Measurements from ENCODE around the gene TRIM72.
"Not testable (repeated sequence)": the region's sequence is repeated elsewhere in the genome, so short reads cannot be mapped to it uniquely, and the experiment has no call there.

The TRIM72 gene

GRCh38 chr16:31260136-31260931, 46.4 kb downstream of the TRIM72 start:
- no peak for DNase-seq

GRCh38 chr16:31262084-31262483, 48.2 kb downstream of the TRIM72 start:
- no peak for DNase-seq

- no peak for DNase-seq
Observed at GRCh38 chr16:31265329-31266245, 51.7 kb downstream of the TRIM72 start.

- DNase-seq: no peak
Observed at GRCh38 chr16:31267332-31268032, 53.6 kb downstream of the TRIM72 start.

GRCh38 chr16:31268033-31268365, 54.1 kb downstream of the TRIM72 start:
- no peak for DNase-seq

- DNase-seq: no peak
Observed at GRCh38 chr16:31268891-31269290, 55.0 kb downstream of the TRIM72 start.

- no peak for DNase-seq
Observed at GRCh38 chr16:31269541-31269940, 55.6 kb downstream of the TRIM72 start.

- not testable (repeated sequence) for DNase-seq
Observed at GRCh38 chr16:31269973-31270372, 56.1 kb downstream of the TRIM72 start.

- no peak for DNase-seq
Observed at GRCh38 chr16:31270795-31271194, 56.9 kb downstream of the TRIM72 start.

- DNase-seq: no peak
Observed at GRCh38 chr16:31271621-31272190, 57.8 kb downstream of the TRIM72 start.

GRCh38 chr16:31273187-31273586, 59.3 kb downstream of the TRIM72 start:
- no peak for DNase-seq

GRCh38 chr16:31273676-31274075, 59.8 kb downstream of the TRIM72 start:
- DNase-seq: no peak

GRCh38 chr16:31274831-31275816, 61.2 kb downstream of the TRIM72 start:
- no peak for DNase-seq

- no peak for DNase-seq
Observed at GRCh38 chr16:31276600-31276999, 62.7 kb downstream of the TRIM72 start.

GRCh38 chr16:31277659-31278260, 63.8 kb downstream of the TRIM72 start:
- DNase-seq: no peak

GRCh38 chr16:31278853-31279252, 64.9 kb downstream of the TRIM72 start:
- DNase-seq: not testable (repeated sequence)

Data from NCI-H2029 treated with DMSO at 0.1 percent for 48 hours (cell line).